Stimulated activated CD4-positive, alpha-beta T cell treated with anti-CD3 and anti-CD28 coated beads, Interleukin-1b, Interleukin-23, amount 100 ng/mL, for 4 hours (primary cell): ENCODE data around the gene NDUFA11.
A peak's percentile ranks its signal among the peaks of the same experiment; 100 is the strongest.

Experiments used
- DNase-seq, 2 donors: peaks; one replicate each; pipeline ENCODE4 v3.0.0-alpha.2; 2020; ENCODE audit warnings: low read depth in 2 of 2

Gene NDUFA11

DNA sequence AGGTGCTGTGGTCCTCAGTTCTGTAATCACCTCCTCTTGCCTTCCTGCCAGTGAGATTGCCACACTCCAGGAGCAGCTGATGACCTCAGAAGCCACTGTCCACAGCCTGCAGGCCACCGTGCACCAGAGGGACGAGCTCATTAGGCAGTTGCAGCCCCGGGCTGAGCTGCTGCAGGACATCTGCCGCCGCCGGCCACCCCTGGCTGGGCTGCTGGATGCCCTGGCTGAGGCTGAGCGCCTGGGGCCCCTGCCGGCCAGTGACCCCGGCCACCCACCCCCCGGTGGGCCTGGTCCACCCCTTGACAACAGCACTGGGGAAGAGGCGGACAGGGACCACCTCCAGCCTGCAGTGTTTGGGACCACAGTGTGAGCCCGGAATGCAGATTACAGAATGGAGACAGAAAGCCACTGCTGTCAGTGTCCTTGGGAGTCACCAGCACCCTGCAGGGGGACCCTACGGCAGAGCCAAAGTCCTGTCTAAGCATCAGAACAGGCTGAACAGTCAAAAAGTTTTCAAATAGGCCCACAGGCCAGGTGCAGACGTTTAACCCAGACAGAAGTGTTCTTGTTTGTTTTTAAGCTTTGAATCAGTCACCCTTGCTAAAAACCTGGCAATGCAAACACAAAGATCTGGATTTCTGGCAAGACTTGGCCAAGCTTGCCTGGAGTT, 5.3 kb upstream of the NDUFA11 start:
- no peak for DNase-seq

DNA sequence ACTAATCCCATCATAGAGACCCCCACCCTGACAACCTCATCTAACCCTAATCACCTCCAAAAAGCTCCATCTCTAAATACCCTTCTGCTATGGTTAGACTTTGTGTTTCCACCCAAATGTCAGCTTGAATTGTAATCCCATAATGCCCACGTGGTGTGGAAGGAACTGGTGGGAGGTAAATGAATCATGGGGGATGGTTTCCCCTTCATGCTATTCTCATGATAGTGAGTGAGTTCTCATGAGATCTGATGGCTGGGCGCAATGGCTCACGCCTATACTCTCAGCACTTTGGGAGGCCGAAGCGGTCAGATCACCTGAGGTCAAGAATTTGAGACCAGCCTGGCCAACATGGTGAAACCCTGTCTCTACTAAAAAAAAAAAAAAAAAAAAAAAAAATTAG, 3.7 kb upstream of the NDUFA11 start:
- no peak for DNase-seq

DNA sequence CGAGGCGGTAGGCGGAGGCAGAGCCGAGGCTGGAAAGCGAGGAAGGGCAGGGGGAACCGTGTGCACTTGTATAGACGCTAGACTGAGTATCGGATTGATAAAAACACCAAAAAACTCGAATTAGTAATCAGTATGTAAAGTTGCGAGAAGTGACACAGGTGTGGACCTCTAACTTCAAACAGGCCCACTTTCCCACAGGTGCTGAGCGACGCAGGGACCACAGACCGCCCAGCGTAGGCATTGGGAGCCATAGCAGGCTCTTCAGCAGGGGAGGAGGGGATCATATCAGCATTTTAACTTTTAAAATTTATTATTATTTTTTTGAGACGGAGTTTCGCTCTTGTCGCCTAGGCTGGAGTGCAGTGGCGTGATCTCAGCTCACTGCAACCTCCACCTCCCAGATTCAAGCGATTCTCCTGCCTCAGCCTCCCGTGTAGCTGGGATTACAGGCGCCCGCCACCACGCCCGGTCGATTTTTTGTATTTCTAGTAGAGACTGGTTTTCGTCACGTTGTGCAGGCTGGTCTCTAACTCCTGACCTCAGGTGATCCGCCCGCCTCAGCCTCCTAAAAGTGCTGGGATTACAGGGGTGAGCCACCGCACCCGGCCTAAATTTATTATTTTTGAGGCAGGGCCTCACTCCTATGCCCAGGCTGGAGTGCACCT, 1.7 kb upstream of the NDUFA11 start:
- DNase-seq: no peak

DNA sequence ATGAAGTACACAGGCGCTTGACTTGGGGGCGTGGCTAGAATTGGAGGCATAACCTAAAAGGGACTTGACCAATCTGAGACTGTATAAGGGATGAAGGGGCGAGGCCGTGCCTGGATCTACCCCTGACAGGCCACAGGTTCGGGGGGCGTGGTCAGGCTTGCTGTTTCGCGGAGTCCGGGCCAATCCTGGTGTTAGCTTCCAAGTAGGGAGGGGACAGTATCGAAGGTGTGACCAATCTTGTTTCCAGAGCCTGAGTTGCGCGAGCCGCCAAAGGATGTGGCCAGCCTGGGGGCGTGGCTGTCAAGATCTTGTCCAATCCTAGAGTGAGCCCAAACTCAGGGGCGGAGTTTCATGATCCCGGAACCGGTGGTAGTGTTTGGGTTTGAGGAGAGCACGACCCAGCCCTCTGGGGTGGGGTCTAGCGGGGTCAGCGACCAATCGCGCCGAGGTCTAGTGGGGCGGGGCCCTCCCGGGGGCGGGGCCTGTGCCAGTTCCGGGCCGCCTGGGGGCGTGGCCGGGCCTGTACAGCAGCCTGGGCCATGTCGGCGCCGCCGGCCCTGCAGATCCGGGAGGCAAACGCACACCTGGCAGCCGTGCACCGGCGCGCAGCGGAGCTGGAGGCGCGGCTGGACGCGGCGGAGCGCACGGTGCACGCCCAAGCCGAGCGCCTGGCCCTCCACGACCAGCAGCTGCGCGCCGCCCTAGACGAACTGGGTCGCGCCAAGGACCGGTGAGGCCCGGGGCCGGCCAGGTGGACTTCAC, 943 bp upstream of the NDUFA11 start, which contains the start of gene VMAC:
Gene VMAC, plus strand, starts transcription at position 521 of the 762 bp plus-strand sequence. Its CDS starts 19 bp downstream, at position 540.
- DNase-seq: peak; percentile 99

DNA sequence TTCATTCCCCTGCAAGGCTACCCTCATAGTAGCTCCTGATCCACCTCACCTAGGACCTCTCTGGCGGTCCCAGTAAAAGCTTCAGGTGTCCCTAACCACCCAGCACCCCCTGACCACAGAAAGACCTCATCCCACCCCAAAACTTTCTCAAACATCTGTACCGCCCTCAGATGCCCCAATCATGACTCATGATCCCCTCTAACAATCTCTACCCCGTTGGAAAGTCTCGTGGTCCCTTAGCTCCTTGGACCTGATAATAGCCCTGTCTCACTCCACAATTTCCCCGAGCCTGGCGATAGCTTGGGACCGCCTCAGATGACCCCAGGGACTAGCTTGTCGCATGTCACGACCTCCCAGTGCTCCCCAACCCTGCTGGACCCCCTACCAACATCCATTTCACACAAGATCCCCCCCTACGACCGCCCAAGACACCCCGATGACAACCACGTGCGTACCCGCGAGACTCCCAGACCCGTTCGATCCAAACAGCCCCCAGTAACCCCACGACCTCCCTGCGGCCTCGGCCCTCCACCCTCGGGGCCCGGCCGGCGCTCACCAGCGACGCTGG, 450 bp downstream of the NDUFA11 start:
- DNase-seq: peak in 1 of 2 donors; percentile 15

DNA sequence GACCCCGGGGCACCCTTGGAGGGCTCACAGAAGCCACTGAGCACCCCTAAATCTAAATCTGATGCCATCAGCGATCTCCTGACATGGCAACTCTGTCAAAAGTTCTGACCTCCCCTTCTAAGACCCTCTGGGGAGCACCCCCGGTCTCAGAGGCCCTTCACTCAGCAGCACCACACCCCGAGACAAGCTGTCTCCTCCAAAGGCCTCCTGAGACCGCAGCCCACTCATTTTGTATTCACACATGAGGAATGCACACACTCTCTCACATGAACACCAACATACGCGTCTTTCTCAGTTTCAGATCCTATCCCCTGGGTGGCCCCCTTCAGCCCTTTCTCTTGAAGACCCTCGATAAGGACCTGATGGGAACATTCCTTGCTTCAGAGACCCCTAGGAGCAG, 2.6 kb downstream of the NDUFA11 start:
- no peak for DNase-seq

DNA sequence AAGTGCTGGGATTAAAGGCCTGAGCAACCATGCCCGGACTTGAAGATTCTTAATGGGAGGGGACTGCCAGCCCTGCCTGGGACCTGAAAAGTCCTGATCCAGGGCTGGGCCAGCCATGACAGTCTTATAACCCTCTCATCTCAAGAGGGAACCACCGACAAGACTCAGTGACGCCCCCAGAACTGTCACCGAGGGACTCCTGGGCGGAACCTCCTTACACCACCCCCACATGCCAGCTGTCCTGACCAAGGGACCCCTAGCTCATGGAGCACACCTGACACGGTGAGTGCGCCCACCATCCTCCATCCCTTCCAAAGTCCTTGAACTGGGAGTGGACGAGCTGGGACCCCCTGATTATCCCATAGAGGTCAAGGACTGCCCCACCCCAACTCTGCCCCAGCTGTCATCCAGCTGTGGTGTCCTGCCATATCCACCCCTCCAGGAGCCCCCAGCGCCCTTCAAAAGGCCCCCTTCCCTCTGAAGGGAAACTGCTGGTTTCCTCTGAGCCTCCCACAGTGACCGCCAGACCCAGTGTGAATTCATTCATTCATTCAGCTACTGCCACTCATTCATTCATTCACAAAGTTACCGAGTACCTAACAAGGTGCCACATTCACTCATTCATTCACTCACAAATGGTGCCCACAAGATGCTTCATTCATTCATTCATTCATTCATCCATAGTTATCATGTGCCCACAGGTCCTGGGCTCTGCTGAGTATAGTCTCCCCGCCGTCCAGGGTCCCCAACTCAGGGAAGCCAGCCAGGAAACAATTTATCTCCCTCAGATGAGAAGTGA, 3.7 kb downstream of the NDUFA11 start:
- DNase-seq: no peak

DNA sequence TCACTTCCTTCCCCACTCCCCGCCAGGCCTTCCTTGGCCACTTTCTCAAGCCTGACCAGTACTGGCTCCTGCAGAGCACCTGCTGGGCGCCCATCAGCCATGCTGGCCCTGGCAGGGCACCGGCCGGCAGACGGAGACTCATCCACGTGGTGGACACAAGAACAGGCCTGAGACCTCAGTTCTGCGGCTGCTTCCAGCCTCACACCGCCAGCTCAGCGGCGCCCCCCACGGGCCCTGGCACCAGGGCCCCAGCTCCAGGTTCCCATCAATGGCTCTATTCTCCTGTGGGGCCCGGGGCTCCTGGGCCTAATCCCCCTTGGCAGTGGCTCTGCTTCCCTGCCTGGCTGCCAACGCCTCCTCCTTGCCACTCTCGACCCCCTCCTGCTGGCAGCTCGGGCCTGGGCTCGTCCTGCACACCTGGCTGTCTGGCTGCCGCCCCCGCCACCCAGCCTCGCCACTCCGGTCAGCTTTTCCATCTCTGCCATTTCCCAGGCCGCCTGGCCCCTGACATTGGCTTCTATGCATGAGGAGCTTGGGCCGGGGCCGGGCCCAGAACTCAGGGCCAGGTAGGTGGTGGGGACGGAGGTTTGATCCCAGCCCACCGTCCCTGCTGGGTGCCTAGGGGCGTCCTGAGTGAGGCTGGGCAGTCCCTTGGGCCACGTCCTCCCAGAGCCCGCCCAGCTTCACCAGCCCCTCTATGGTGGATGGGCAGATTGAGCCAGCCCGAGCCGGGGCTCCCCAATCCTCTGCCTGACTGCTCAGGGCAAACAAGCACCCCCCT, 6.2 kb downstream of the NDUFA11 start:
- DNase-seq: no peak

DNA sequence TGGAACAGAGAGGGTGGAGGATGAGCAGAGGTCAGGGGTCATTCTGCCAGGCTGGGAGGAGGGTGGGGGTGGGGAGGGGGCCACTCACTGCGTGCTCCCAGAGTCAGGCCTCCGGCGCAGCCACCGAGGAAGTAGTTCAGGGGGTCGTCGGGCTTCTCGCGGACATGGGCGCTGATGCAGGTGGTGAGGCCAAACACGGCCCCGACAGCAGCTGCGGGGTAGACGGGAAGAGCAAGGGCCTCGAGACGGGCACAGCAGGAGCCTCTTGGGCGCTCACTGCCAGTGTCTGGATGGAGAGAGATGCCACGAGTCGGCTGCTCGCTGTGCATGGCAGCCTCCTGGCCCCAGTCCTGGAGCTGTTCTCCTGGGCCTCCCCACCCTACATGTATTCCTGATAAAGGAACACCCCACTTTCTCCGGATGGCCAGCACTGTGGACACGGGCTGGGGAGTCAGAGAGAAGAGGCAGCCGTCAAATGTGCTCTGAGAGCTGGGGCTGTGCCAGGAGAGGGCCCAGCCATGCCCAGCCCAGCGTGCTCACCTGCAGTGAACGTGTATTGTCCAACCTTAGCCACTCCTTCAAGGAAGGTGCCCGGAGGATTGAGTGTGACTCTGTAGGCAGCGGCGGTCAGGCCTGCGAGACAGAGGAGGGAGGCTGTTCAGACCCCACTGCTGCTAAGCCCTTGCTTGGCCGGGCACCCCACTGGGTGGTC, 7.1 kb downstream of the NDUFA11 start:
- DNase-seq: no peak

DNA sequence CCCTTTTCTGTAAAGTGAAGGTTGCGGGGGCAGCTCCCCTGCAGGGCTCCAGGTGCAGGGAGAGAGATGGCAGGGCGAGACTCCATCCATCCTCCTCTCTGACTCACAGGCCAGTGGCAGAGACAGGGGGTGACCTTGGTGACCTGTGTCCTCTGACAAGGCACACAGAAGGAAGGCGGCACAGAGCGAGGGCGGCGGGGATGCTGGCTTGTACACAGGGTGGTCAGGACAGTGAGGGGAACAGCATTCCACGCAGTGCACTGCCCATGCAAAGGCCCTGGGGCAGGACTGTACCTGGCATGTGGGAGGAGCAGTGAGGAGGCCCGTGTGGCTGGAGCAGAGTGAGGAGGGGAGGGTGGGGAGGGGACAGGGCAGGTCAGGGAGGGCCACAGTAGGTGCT, 7.7 kb downstream of the NDUFA11 start:
- DNase-seq: no peak

DNA sequence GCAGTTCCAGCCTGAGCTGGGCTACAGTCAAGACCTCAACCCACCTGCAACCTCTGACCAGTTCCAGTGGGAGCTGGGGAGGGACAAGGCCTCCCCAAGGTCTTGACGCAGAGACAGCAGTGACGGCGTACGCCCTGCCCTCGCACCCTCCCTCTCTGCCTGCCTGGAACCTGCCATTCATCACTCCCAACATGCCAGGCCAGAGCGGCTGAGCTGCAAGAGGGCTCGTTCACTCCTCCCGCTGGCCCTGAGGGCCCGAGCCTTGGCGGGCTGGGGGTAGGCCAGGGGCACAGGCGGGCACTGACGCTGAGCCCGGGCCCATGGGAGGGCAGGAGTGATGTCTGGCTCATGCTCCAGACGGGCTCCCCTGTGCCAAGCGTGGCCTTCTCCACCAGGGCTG, 8.2 kb downstream of the NDUFA11 start:
- no peak for DNase-seq

DNA sequence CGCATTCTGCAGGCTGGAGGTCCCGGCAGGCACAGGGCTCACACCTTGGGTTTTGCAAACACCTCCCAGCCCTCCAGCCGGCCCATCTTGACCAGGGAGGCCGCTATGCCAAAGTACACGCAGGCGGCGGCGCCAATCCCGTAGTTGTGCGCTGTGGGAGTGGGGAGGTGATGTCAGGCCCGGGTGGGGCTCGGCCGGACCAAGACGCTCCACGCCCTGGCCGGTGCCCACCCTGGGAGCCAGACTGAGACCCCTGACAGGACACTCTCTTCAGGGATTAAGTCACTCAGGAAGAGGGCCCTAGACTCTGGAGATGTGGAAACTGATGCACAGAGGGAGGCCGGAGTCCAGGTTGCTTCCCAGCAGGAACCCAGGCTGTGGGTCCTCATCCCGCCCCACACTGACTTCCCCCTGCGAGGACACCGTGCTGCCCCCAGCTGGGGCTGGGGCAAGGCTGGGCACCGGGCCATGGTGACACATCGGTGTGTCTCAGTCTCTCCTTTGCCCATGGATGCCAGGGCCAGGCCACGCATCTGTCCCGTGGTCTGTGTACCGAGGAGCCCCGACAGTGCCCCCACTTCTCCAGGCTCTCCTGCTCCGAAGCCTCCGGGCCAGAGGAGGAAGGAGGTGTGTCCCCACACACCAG, 8.8 kb downstream of the NDUFA11 start:
- no peak for DNase-seq

DNA sequence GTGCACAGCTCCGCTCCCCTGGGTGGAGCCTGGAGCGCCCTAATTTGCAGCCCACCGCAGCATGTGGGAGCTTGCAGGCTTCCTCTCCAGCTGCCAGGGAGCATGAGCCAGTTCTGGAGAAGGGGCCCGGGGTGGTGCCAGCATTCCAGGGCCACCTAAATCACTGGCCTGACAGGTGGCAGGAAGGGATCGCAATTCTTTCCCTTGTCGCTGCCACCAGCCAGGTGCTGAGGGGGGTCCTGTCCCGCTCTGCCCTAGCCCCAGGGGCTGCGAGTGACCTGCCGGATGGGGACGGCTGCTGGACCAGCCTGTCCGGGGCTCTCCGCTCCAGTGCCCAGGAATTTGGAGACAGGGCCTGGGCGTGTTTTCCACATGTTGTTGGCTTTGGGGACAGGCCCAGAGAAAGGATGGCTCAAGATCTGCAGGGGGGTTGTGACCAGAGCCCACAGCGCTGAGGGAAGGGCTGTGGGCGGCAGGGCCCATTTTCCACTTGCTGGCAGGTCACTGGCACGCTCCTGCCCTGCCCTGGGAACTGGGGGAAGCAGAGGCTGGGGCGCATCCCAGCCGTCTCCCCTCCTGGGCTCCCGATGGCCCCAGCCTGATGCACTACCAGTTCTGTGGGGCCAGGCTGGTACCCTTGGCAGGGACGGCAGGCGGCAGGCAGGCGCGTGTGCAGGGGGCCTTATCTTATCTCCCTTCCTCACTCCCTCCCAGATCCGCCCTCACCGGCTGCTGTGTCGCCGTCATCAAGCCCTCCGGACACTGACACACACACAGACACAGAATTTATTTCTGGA, 9.5 kb downstream of the NDUFA11 start:
- no peak for DNase-seq

DNA sequence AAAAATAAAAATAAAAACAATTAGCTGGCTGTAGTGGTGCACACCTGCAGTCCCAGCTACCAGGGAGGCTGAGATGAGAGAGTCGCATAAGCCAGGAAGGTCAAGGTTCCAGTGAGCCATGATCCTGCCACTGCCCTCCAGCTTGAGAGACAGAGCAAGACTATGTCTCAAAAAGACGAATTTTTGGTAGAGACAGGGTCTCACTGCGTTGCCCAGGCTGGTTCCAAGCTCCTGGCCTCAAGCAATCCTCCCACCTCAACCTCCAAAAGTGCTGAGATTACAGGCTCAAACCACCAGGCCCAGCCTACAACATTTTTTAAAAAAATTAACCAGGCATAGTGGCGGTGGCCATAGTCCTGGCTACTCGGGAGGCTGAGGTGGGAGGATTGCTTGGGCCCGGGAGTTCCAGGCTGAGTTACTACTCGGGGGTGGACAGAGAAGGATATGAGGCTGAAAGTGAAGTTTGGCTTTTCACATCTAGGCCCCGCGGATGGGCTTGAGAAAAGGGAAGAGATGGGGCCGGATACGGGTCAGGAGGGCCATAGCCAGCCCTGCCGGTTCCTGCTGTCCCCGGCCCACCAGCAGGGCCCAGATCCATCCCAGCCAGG, 10.2 kb downstream of the NDUFA11 start:
- DNase-seq: no peak

DNA sequence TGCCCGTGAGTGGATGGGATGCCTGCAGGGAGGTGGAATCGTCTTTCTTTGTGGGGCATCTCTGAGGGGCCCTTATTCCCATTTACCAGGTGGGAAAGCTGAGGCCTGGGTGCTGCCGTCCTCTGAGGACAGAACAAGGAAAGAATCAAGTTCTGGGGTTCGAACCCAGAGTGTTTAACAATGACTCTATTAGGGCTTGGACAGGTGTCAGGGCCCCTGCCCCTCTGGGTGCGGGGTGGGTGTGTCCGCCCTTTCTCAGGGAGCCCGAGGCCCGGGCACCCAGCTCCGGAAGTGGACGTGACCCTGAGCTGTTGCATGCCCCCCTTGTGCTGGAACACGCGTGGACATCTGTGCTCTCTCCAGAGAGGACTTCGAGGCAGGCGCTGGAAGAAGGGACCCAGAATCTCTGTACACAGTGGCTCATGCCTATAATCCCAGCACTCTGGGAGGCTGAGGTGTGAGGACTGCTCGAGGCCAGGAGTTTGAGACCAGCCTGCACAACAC, 10.8 kb downstream of the NDUFA11 start:
- DNase-seq: no peak

DNA sequence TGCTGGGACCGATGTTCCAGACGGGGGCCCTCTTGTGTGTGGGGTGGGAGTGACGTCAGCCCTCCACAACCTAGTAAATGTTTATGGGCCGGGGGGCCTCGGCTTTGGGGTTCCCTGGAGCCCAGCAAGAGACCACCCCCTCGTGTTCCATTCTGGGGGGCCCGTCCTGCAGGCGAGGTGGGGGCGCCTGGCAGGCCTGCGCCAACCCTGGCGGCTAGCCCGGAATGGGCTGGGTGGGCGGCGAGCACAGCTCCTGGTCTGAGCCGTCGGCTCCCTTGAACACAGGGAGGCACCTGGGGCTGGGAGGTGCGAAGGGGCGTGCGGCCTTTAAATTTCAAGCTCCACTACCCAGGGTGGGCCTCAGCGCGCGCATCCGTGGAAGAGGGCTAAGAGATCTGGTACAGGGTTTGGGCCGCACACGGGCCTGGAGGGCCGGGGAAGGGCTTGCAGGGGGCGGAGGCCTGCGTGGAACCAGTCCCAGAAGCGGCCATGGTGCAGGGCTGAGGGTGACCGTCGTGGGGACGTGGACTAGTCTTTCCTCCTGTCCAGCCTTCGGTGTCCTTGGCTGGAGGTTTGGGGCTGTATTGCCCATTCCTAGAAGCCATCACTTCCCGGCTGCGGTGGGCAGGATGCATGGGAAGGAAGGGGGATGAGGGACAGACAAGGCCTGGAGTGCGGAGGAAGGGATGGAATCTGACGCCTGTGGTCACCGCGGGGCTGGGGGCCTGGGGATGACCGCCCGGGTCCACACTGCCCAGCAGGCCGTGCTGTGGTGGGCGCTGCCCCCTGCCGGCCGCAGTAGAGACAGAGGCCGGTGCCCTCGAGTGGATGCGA, 11.4 kb downstream of the NDUFA11 start:
- no peak for DNase-seq

DNA sequence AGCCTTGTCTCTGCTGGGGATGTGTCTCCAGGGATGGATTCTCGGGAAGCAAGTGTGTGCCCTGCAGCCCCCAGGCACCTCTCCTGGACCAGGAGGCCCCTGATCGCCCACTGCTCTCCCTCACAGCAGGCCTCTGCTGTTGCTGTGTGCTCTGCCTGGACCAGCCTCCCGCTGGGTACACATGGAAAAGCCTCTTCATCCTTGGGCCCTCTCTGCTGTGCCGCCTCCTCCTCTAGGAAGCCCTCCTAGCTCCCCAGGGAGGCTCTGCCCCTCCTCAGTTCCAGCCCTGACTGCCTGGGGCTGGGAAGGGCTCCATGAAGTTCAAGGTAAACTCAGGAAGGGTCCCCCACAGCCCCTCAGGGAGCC, 12.0 kb downstream of the NDUFA11 start:
- no peak for DNase-seq
